ENCODE measurements around the gene CCDC149. TPM values are rescaled to one million over a fixed set of nuclear protein-coding genes. Genes with fewer than 3 reads are reported as not detected.

CCDC149 gene
- total RNA-seq, 4 donors from 2014 or later = 2.8 to 10.0 (median 4.8) TPM

DNA sequence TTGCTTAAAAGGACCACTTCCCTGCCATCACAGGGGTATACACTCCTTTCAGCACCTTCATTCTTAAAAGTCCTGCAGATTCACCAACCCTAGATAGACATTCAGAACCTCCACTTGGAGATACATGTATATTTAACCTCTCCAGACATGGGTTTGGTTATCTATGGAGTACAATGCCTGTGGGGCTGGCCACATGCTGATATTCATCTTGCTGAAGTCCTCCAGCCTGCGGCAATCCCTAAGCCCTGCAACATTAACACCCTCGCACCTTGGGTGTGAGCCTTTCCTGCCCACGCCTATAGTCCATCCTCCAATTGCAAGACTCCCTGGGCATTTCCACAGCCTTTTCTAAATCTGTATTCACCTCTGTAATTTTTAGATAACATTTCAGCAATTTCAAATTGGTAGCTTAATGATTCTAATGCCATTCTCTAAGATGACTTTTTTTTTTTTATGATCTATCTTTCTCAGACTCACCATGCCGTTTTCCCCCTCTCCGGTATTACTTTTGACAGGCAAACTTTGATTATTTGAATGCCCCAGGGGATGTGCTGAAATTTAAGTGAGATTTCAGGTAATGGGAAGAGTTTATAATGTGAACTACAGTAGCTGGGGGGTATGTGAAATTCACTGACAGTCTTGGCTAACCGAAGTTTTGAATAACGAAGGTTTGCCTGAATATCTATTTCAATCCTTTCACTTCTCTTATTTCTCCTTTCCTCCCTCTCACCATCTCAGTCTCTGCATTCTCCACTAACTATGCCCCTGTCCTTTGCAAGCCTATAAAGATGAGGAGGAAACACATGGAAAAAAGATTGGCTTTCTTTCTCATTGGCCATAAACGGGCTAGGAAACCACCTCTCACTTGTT is 24.1 kb downstream of the CCDC149 start:
- Histone ChIP-seq H3K36me3 (no peaks in the 10 kb centered on the region), H3K27ac (no peak overlapping the region), H3K9me3 (no peaks in the 10 kb centered on the region), H3K4me1 (no peaks in the 10 kb centered on the region), H3K27me3 (no peaks in the 10 kb centered on the region), H3K4me3 (no peak overlapping the region)
- intact Hi-C loops (cut with DNase I; ENCODE audit: low total_unique reads) = no loop called here
- DNase-seq (no peak), ATAC-seq (no peak)
- TF ChIP-seq POLR2A (IDR thresholded peaks at IDR 0.05) = no peak
- TF ChIP-seq, protein P1, sequence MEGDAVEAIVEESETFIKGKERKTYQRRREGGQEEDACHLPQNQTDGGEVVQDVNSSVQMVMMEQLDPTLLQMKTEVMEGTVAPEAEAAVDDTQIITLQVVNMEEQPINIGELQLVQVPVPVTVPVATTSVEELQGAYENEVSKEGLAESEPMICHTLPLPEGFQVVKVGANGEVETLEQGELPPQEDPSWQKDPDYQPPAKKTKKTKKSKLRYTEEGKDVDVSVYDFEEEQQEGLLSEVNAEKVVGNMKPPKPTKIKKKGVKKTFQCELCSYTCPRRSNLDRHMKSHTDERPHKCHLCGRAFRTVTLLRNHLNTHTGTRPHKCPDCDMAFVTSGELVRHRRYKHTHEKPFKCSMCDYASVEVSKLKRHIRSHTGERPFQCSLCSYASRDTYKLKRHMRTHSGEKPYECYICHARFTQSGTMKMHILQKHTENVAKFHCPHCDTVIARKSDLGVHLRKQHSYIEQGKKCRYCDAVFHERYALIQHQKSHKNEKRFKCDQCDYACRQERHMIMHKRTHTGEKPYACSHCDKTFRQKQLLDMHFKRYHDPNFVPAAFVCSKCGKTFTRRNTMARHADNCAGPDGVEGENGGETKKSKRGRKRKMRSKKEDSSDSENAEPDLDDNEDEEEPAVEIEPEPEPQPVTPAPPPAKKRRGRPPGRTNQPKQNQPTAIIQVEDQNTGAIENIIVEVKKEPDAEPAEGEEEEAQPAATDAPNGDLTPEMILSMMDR (IDR thresholded peaks at IDR 0.05 in 4 of 5, conservative IDR thresholded peaks at IDR 0.05 in 1 of 5) = no peak
- in situ Hi-C loops (cut with MboI; ENCODE audit: low sequenced_read_pairs in 4 of 4) = no loop called here

DNA sequence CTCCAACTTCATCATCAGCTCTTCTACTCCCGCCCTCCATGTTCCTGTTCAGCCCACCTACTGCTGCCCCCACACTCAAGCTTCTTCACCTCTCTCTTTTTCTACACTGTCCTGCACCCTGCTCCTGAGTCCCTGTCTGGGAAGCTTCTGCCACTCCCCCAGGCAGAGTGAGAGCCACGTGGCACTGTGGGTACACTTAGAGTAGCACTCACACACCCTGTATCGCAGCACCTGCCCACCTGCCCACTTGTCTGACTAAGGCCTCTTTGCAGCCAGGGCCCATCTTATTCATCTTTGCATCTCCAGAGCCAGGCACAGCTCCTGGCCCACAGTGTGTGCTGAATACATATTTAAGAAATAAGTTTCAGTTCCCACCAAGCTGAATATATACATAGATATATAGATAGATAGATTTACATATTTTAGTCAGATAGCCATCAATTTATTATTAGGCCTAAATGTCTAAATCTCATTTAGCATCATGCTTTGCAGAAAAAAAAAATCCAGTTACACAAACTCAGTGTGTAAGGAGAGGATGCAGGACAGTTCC is 24.9 kb downstream of the CCDC149 start:
- no peaks in the 10 kb centered on the region for H3K27me3 ChIP-seq
- no peaks in the 10 kb centered on the region for H3K4me1 ChIP-seq
- no peaks in the 10 kb centered on the region for H3K9me3 ChIP-seq
- in situ Hi-C loops (cut with MboI; ENCODE audit: low sequenced_read_pairs in 4 of 4) = no loop called here
- no peak overlapping the region for H3K27ac ChIP-seq
- ATAC-seq (no peak), DNase-seq (no peak)
- no peak for TF ChIP-seq POLR2A (IDR thresholded peaks at IDR 0.05)
- TF ChIP-seq, protein P1 (IDR thresholded peaks at IDR 0.05 in 4 of 5, conservative IDR thresholded peaks at IDR 0.05 in 1 of 5) = no peak
- intact Hi-C loops (cut with DNase I; ENCODE audit: low total_unique reads) = no loop called here
- H3K4me3 ChIP-seq = no peak overlapping the region
- no peaks in the 10 kb centered on the region for H3K36me3 ChIP-seq

DNA sequence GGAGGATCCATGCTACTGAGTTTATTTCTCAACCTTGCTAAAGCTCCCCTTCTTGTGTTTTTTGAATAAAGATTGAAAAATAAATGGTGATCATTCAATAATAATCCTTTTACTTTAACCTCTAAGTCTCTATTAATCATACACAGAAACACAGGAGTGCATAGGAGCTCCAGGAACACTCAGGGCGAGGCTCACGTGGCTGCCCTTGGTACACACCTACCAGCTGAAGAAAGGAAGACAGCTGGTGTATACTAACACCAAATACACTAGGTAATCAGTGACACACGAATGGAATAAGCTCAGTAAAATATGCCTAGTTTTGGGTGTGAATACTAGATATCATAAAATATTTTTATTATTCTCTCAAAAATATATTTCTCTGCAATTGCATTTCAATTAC is 26.2 kb downstream of the CCDC149 start:
- DNase-seq (no peak), ATAC-seq (no peak)
- H3K27me3 ChIP-seq = no peaks in the 10 kb centered on the region
- in situ Hi-C loops (cut with MboI; ENCODE audit: low sequenced_read_pairs in 4 of 4) = no loop called here
- TF ChIP-seq POLR2A (IDR thresholded peaks at IDR 0.05) = no peak
- TF ChIP-seq, protein P1 (IDR thresholded peaks at IDR 0.05 in 4 of 5, conservative IDR thresholded peaks at IDR 0.05 in 1 of 5) = no peak
- H3K9me3 ChIP-seq = no peaks in the 10 kb centered on the region
- H3K36me3 ChIP-seq = no peaks in the 10 kb centered on the region
- no peaks in the 10 kb centered on the region for H3K4me1 ChIP-seq
- H3K4me3 ChIP-seq = no peak overlapping the region
- H3K27ac ChIP-seq = no peak overlapping the region
- intact Hi-C loops (cut with DNase I; ENCODE audit: low total_unique reads) = no loop called here

DNA sequence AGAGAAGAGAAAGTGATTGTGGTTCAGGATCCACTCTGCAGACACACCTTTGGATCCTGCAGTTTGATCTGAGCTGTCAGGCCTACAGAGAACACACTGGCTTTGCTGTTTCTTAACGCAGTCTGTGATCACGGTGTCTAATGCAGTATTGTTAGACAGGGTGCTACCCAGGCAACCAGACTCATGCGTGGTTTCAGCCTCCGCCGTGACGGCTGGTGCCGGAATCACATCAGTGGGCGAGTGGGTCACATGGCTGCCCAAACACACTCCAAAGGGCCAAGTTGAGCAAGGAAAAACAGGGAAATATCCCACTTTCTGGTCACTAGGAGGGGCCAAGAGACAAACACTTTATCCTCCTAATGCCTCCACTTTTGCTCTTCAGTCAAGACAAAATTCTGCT is 27.5 kb downstream of the CCDC149 start:
- Histone ChIP-seq H3K4me3 (no peak overlapping the region), H3K27me3 (no peaks in the 10 kb centered on the region), H3K36me3 (no peaks in the 10 kb centered on the region), H3K27ac (no peak overlapping the region), H3K9me3 (no peaks in the 10 kb centered on the region), H3K4me1 (no peaks in the 10 kb centered on the region)
- in situ Hi-C loops (cut with MboI; ENCODE audit: low sequenced_read_pairs in 4 of 4) (no loop called here), intact Hi-C loops (cut with DNase I; ENCODE audit: low total_unique reads) (no loop called here)
- no peak for ATAC-seq
- TF ChIP-seq POLR2A (IDR thresholded peaks at IDR 0.05) = no peak
- TF ChIP-seq, protein P1 (IDR thresholded peaks at IDR 0.05 in 4 of 5, conservative IDR thresholded peaks at IDR 0.05 in 1 of 5) = no peak
- DNase-seq = no peak
